Measurements from ENCODE around the gene EYS. TPM values are rescaled to one million over a fixed set of nuclear protein-coding genes. Genes with fewer than 3 reads are reported as not detected.

Gene EYS
- total and polyA plus RNA-seq, 9 of the 15 experiments (the other 6 are each of a cell fraction or from before 2014, with no cell fraction given), result 0.03 to 0.36 (median 0.10) TPM; not detected in 2

DNA sequence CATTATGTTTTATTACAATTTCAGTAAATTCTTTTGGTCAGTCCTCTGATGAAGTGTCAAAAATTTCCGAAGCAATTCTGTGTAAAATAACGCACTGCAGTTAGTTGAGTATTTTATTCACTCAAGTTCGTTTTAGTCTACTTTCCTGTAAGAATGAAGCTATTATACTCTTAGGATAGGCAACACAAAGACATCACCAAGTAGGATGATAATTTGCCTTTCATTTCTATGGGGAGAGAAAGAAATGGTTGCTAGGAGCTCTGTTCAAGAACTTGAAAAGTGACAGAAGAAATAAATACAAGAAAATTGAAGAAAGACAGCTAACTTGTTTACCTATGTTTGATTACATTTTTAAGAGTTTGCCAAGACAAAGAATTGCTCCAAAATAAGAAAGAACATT lies 290.4 kb downstream of the EYS start:
- no peaks in the 10 kb centered on the region for H3K9me1 ChIP-seq (ENCODE audit: control insufficient read depth, insufficient read depth, low read length)
- no peak for DNase-seq (ENCODE audit: extremely low read depth in 1 of 4, low spot score in 3 of 4)
- intact Hi-C loops (cut with micrococcal nuclease) (no loop called here), in situ Hi-C loops (cut with MboI) (no loop called here)
- H3K4me1 ChIP-seq (replicated peaks in 1 of 2; ENCODE audit: control insufficient read depth in 2 of 2, insufficient read depth in 2 of 2, low read length in 2 of 2), result no peaks in the 10 kb centered on the region
- no peak overlapping the region for H3K4me2 ChIP-seq (ENCODE audit: insufficient read depth, low read length)
- FAIRE-seq, result no peak
- H3K27me3 ChIP-seq (ENCODE audit: control insufficient read depth in 2 of 2, insufficient read depth in 2 of 2, low read length in 2 of 2), result no peaks in the 10 kb centered on the region
- no TSS peak for BruUV-seq (replicated peaks)
- no peak overlapping the region for H3K9ac ChIP-seq (ENCODE audit: insufficient read depth in 1 of 2, low read depth in 2 of 2, low read length in 2 of 2)
- no peak for ATAC-seq
- H3K4me3 ChIP-seq, result no peak overlapping the region
- H4K20me1 ChIP-seq (replicated peaks; ENCODE audit: control insufficient read depth, insufficient read depth, low read length), result no peaks in the 10 kb centered on the region
- no peak overlapping the region for H3K27ac ChIP-seq (ENCODE audit: extremely low read depth, low read depth, low read length)
- ChIA-PET CTCF (ENCODE audit: low intra/inter-chr PET ratio) (no interaction called here), POLR2A (no interaction called here)
- 19% methylated on average over 3 of the region's 3 CpGs for WGBS (ENCODE audit: insufficient coverage, low coverage, missing lambda C conversion rate)
- no peak overlapping the region for H2AFZ ChIP-seq (ENCODE audit: low read depth, low read length)
- 0 out of 2 replicates have a peak, but pooled peaks cover 3% of the 10 kb centered on the region for H3K9me3 ChIP-seq (replicated peaks; ENCODE audit: control insufficient read depth, insufficient read depth, low read depth, low read length)
- TF ChIP-seq HNRNPK (IDR thresholded peaks at IDR 0.05; ENCODE audit: low read depth, low read length, poor library complexity, severe bottlenecking) (no peak), KDM4B (IDR thresholded peaks at IDR 0.05; ENCODE audit: borderline replicate concordance in 2 of 2, low read depth in 1 of 2) (no peak), ZEB2 (IDR thresholded peaks at IDR 0.05) (no peak), ZNF217 (CRISPR knock-in tag; IDR thresholded peaks at IDR 0.05) (no peak), ELF4 (CRISPR knock-in tag; IDR thresholded peaks at IDR 0.05) (no peak), FOXP1 (CRISPR knock-in tag; IDR thresholded peaks at IDR 0.05) (no peak), CBX8 (IDR thresholded peaks at IDR 0.05; ENCODE audit: borderline replicate concordance, extremely low read depth, low read depth, low read length, poor library complexity, severe bottlenecking) (no peak)
- TF ChIP-seq, protein P1, sequence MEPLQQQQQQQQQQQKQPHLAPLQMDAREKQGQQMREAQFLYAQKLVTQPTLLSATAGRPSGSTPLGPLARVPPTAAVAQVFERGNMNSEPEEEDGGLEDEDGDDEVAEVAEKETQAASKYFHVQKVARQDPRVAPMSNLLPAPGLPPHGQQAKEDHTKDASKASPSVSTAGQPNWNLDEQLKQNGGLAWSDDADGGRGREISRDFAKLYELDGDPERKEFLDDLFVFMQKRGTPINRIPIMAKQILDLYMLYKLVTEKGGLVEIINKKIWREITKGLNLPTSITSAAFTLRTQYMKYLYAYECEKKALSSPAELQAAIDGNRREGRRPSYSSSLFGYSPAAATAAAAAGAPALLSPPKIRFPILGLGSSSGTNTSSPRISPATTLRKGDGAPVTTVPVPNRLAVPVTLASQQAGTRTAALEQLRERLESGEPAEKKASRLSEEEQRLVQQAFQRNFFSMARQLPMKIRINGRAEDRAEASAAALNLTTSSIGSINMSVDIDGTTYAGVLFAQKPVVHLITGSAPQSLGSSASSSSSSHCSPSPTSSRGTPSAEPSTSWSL (CRISPR knock-in tag; IDR thresholded peaks at IDR 0.05; ENCODE audit: borderline replicate concordance), result no peak
- TF ChIP-seq, protein P2, sequence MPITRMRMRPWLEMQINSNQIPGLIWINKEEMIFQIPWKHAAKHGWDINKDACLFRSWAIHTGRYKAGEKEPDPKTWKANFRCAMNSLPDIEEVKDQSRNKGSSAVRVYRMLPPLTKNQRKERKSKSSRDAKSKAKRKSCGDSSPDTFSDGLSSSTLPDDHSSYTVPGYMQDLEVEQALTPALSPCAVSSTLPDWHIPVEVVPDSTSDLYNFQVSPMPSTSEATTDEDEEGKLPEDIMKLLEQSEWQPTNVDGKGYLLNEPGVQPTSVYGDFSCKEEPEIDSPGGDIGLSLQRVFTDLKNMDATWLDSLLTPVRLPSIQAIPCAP (CRISPR knock-in tag; IDR thresholded peaks at IDR 0.05; ENCODE audit: borderline replicate concordance), result no peak
- no peaks in the 10 kb centered on the region for H3K79me2 ChIP-seq (ENCODE audit: control insufficient read depth, insufficient read depth, low read length)
- H3K36me3 ChIP-seq (ENCODE audit: control insufficient read depth, insufficient read depth, low read length), result no peaks in the 10 kb centered on the region
